Natural killer cell (primary cell): ENCODE measurements around the gene CIART. TPM values are rescaled to one million over a fixed set of nuclear protein-coding genes. Genes with fewer than 3 reads are reported as not detected.
"Not testable (repeated sequence)": the region's sequence is repeated elsewhere in the genome, so short reads cannot be mapped to it uniquely, and the experiment has no call there.

Experiments
- ATAC-seq, 3 donors: fragments of 150-1000 bp in 2 of 3; fragments of 200-7000 bp in 1 of 3; cut with Tn5 transposase; 1 replicate in 1 of 3; 2 replicates in 2 of 3; pipeline ENCODE4 v1.10.0; 2021; ENCODE audit warnings: mild to moderate bottlenecking in 2 of 3, moderate library complexity in 2 of 3
- DNase-seq, 2 donors: peaks; one replicate each; pipeline versions ENCODE4 v3.0.0 to v3.0.0-alpha.2; 2013 to 2021; ENCODE audit warnings: mixed read lengths in 1 of 2
- H3K27ac ChIP-seq: one replicate; pipeline ENCODE4 v1.5.1; 2013; ENCODE audit warnings: mild to moderate bottlenecking, low read length
- H3K27me3 ChIP-seq: one replicate; pipeline ENCODE4 v1.6.1; 2013; ENCODE audit warnings: low read length; ENCODE audit not compliant: control insufficient read depth, insufficient read depth
- H3K36me3 ChIP-seq: one replicate; pipeline ENCODE4 v1.6.1; 2013; ENCODE audit warnings: low read length; ENCODE audit not compliant: control insufficient read depth, insufficient read depth
- H3K4me1 ChIP-seq: one replicate; pipeline ENCODE4 v1.6.1; 2013; ENCODE audit warnings: low read length; ENCODE audit not compliant: control insufficient read depth, insufficient read depth
- H3K4me3 ChIP-seq: one replicate; pipeline ENCODE4 v1.5.1; 2013; ENCODE audit warnings: low read length
- H3K9me3 ChIP-seq: one replicate; pipeline ENCODE4 v1.6.1; 2013; ENCODE audit warnings: low read length; ENCODE audit not compliant: control insufficient read depth, insufficient read depth
- H3K27ac Mint-ChIP-seq, 2 donors: one replicate each; pipeline ENCODE4 v1.8.0; 2022; ENCODE audit warnings: mild to moderate bottlenecking in 2 of 2, mixed read lengths in 2 of 2, moderate library complexity in 1 of 2
- H3K27me3 Mint-ChIP-seq, 2 donors: one replicate each; pipeline ENCODE4 v1.8.0; 2022; ENCODE audit warnings: low read depth in 2 of 2, mixed read lengths in 2 of 2
- H3K36me3 Mint-ChIP-seq: one replicate; pipeline ENCODE4 v1.8.0; 2022; ENCODE audit warnings: mixed read lengths
- H3K4me1 Mint-ChIP-seq, 2 donors: one replicate each; pipeline ENCODE4 v1.8.0; 2022; ENCODE audit warnings: mixed read lengths in 2 of 2
- H3K4me3 Mint-ChIP-seq: one replicate; pipeline ENCODE4 v1.8.0; 2022; ENCODE audit warnings: mild to moderate bottlenecking, moderate library complexity, mixed read lengths
- H3K9me3 Mint-ChIP-seq, 2 donors: one replicate each; pipeline ENCODE4 v1.8.0; 2022; ENCODE audit warnings: mixed read lengths in 2 of 2
- CTCF ChIP-seq: fragments of 200-600 bp; IDR thresholded peaks from one replicate; pipeline ENCODE4 v1.8.0; 2022; ENCODE audit warnings: antibody characterized with exemption
- WGBS: methylation state at CpG from one replicate; pipeline ENCODE4 v1.1.7; 2013; ENCODE audit warnings: missing lambda C conversion rate; ENCODE audit not compliant: insufficient coverage; 5-methylcytosine and 5-hydroxymethylcytosine counted together
- intact Hi-C: fragments of 100-400 bp; cut with micrococcal nuclease; formaldehyde crosslinking; loops from one replicate; pipeline ENCODE4 v1.14.2; 2022
- total RNA-seq, 4 donors: library from RNA; stranded (reverse); fragments of 120-200 nt in 1 of 4; gene quantifications; one replicate each; pipeline versions ENCODE4 v1.2.3 to v1.2.4, GENCODE V29; 2013 to 2022

The CIART gene
- total RNA-seq, 3 donors from 2014 or later (not counting 1 experiment from before 2014, with no cell fraction given), result 0.33 to 2.4 (median 1.9) TPM

GRCh38 chr1:150235852-150236613 is 46.3 kb upstream of the CIART start, which contains the start of gene ANP32E:
Gene ANP32E (minus strand): TSS chr1:150236112. CDS start chr1:150235786, 326 bp downstream.
- H3K4me1 Mint-ChIP-seq, result peaks cover 16 to 19% of the 10 kb centered on the region in 2 donors
- TF ChIP-seq CTCF, result no peak
- Histone ChIP-seq H3K27me3 (no peaks in the 10 kb centered on the region), H3K27ac (peak within 1 kb of the TSS; percentile 99), H3K4me3 (peak within 1 kb of the TSS; percentile 97), H3K9me3 (no peaks in the 10 kb centered on the region), H3K36me3 (no peaks in the 10 kb centered on the region), H3K4me1 (peaks cover 14% of the 10 kb centered on the region)
- no peaks in the 10 kb centered on the region for H3K27me3 Mint-ChIP-seq
- H3K9me3 Mint-ChIP-seq, result no peaks in the 10 kb centered on the region
- no peak within 1 kb of the TSS for H3K4me3 Mint-ChIP-seq
- intact Hi-C loops, result loop anchor here (1.0 to 10.0 kb wide), 4 partner anchors 33 to 329 kb away; partner anchors contain the start of genes APH1A, MRPS21 and PRPF3
- no peaks in the 10 kb centered on the region for H3K36me3 Mint-ChIP-seq
- peak; percentile 85 to 96 (median 86) for ATAC-seq
- H3K27ac Mint-ChIP-seq, result no peak within 1 kb of the TSS
- WGBS, result 0% methylated on average over 29 of the region's 33 CpGs
- peak; percentile 90 to 98 for DNase-seq

- Histone ChIP-seq H3K4me1 (peaks cover 14% of the 10 kb centered on the region), H3K27me3 (no peaks in the 10 kb centered on the region), H3K9me3 (no peaks in the 10 kb centered on the region), H3K27ac (no peak overlapping the region), H3K4me3 (peak overlapping the region; percentile 67), H3K36me3 (no peaks in the 10 kb centered on the region)
- Mint-ChIP-seq H3K36me3 (no peaks in the 10 kb centered on the region), H3K4me1 (peaks cover 16 to 19% of the 10 kb centered on the region in 2 donors), H3K4me3 (no peak overlapping the region), H3K27me3 (no peaks in the 10 kb centered on the region), H3K9me3 (no peaks in the 10 kb centered on the region), H3K27ac (no peak overlapping the region)
- DNase-seq (peak in 1 of 2 donors; percentile 3), ATAC-seq (no peak)
- WGBS, result 43% methylated on average over 10 of the region's 10 CpGs
- intact Hi-C loops, result loop anchor here (1.0 to 10.0 kb wide), 4 partner anchors 32 to 328 kb away; partner anchors contain the start of genes APH1A, MRPS21 and PRPF3
- TF ChIP-seq CTCF, result peak; percentile 8
Measured at GRCh38 chr1:150236614-150237100, 45.7 kb upstream of the CIART start.

- H3K27me3 ChIP-seq, H3K27ac Mint-ChIP-seq, H3K4me3 Mint-ChIP-seq, H3K4me3 ChIP-seq, H3K36me3 Mint-ChIP-seq, DNase-seq, ATAC-seq, H3K27me3 Mint-ChIP-seq, H3K27ac ChIP-seq, H3K36me3 ChIP-seq, H3K9me3 ChIP-seq, H3K9me3 Mint-ChIP-seq: not testable (repeated sequence)
- H3K4me1 ChIP-seq, result peaks cover 14% of the 10 kb centered on the region
- H3K4me1 Mint-ChIP-seq, result peaks cover 16 to 19% of the 10 kb centered on the region in 2 donors
- WGBS, result 82% methylated on average over 13 of the region's 13 CpGs
- intact Hi-C loops, result loop anchor here (2.0 to 10.0 kb wide), 3 partner anchors 32 to 328 kb away; partner anchors contain the start of genes APH1A and MRPS21
Measured at GRCh38 chr1:150237176-150237575, 45.2 kb upstream of the CIART start.

GRCh38 chr1:150237746-150238145 is 44.6 kb upstream of the CIART start:
- no peaks in the 10 kb centered on the region for H3K36me3 ChIP-seq
- DNase-seq (no peak), ATAC-seq (no peak)
- H3K4me3 ChIP-seq, result no peak overlapping the region
- WGBS, result 97% methylated on average over 17 of the region's 21 CpGs
- peaks cover 14% of the 10 kb centered on the region for H3K4me1 ChIP-seq
- no peaks in the 10 kb centered on the region for H3K27me3 ChIP-seq
- H3K27ac ChIP-seq, result no peak overlapping the region
- Mint-ChIP-seq H3K9me3 (no peaks in the 10 kb centered on the region), H3K27me3 (no peaks in the 10 kb centered on the region), H3K36me3 (no peaks in the 10 kb centered on the region), H3K27ac (no peak overlapping the region), H3K4me1 (peaks cover 16 to 19% of the 10 kb centered on the region in 2 donors), H3K4me3 (no peak overlapping the region)
- TF ChIP-seq CTCF, result no peak
- no peaks in the 10 kb centered on the region for H3K9me3 ChIP-seq
- intact Hi-C loops, result loop anchor here (2.0 to 10.0 kb wide), 3 partner anchors 31 to 327 kb away; partner anchors contain the start of genes APH1A and MRPS21
